Upper lobe of right lung (tissue), 1 donor: Measurements from ENCODE around the gene CACNA1A. TPM values are rescaled to one million over a fixed set of nuclear protein-coding genes. Genes with fewer than 3 reads are reported as not detected.

Source experiments
- ATAC-seq: fragments of 200-7000 bp; cut with Tn5 transposase; one replicate; pipeline ENCODE4 v1.9.1; 2020; ENCODE audit warnings: mild to moderate bottlenecking, moderate library complexity
- DNase-seq: peaks from one replicate; pipeline ENCODE4 v3.0.0-alpha.2; 2020
- H3K27ac ChIP-seq: fragments of 200-600 bp; one replicate; pipeline ENCODE4 v1.8.0; 2022
- H3K27me3 ChIP-seq: fragments of 200-600 bp; one replicate; pipeline ENCODE4 v1.8.0; 2022; ENCODE audit warnings: mild to moderate bottlenecking
- H3K36me3 ChIP-seq: fragments of 200-600 bp; one replicate; pipeline ENCODE4 v1.8.0; 2022
- H3K4me1 ChIP-seq: fragments of 200-600 bp; one replicate; pipeline ENCODE4 v1.8.0; 2022
- H3K4me3 ChIP-seq: fragments of 200-600 bp; one replicate; pipeline ENCODE4 v1.8.0; 2022; ENCODE audit warnings: mild to moderate bottlenecking
- H3K9me3 ChIP-seq: fragments of 200-600 bp; one replicate; pipeline ENCODE4 v1.8.0; 2022
- CTCF ChIP-seq: fragments of 200-600 bp; IDR thresholded peaks from one replicate; pipeline ENCODE4 v1.8.0; 2022; ENCODE audit warnings: antibody characterized with exemption
- intact Hi-C: fragments of 100-400 bp; cut with DNase I; formaldehyde crosslinking; loops from one replicate; pipeline ENCODE4 v1.11.0; 2022
- total RNA-seq: library from RNA; stranded (reverse); fragmentation: NEBNext Ultra II Directional; extraction: Animal tissue kit (Norgen Biotek cat#: 25700); gene quantifications from one replicate; pipeline ENCODE4 v1.2.1, GENCODE V29; 2021
- donor health status: DM: no; HTN: yes; CAD: no; lungs with severe emphysema.

The CACNA1A gene
- total RNA-seq, 1 donor from 2014 or later = 0.26 TPM

GRCh38 chr19:13212759-13213330 is 293.4 kb downstream of the CACNA1A start:
- H3K4me3 ChIP-seq = no peak overlapping the region
- H3K36me3 ChIP-seq = no peaks in the 10 kb centered on the region
- DNase-seq = peak; percentile 81
- H3K27ac ChIP-seq = no peak overlapping the region
- intact Hi-C loops = no loop called here
- H3K4me1 ChIP-seq = no peaks in the 10 kb centered on the region
- no peaks in the 10 kb centered on the region for H3K9me3 ChIP-seq
- peak; percentile 57 for TF ChIP-seq CTCF
- no peaks in the 10 kb centered on the region for H3K27me3 ChIP-seq
- peak; percentile 64 for ATAC-seq

DNA sequence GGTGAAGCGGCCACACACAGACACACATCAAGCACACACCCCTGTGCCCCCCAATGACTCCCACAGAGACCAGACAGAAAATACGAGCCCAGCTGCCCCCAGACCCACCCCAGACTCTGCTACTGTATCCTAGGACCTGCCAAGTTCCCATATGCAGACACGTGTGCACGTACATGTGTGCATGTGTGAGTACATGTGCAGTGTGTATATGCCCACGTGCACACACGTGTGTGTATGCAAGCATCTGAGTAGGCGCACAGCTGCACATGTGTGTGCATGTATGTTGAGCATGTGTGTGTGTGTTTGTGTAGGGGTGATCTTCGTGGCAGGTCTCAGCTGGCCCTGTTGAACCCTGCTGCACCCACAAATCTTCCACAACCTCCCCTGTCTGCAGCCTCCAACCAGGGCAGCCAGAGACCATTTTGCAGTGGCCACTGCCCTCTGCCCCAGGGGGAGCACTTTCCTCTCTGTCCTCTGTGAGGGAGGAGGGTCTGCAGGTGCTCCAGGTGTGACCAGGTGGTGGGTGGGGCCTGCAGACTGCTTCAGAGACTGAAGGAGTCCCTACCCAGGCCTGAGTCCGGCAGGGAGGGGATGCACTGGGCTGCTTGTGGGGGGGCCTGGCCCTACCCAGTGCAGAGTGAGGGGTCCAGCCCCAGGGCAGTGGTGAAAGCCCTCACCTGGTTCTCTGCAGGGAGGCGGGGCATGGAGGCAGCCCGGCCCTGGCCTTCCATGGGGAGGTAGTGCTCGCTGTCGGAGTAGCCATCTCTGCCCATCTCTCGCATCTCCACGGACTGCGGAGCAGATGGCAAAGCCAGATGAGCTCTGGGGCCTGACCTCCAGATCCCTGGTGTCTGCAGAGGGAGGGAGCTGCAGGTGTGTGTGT is 294.6 kb downstream of the CACNA1A start:
- intact Hi-C loops = no loop called here
- no peak for DNase-seq
- no peaks in the 10 kb centered on the region for H3K36me3 ChIP-seq
- H3K27ac ChIP-seq = no peak overlapping the region
- no peaks in the 10 kb centered on the region for H3K9me3 ChIP-seq
- H3K4me1 ChIP-seq = no peaks in the 10 kb centered on the region
- no peak overlapping the region for H3K4me3 ChIP-seq
- no peak for TF ChIP-seq CTCF
- H3K27me3 ChIP-seq = no peaks in the 10 kb centered on the region
- ATAC-seq = no peak

- Histone ChIP-seq H3K27ac (no peak overlapping the region), H3K27me3 (no peaks in the 10 kb centered on the region), H3K36me3 (no peaks in the 10 kb centered on the region), H3K4me1 (no peaks in the 10 kb centered on the region), H3K9me3 (no peaks in the 10 kb centered on the region), H3K4me3 (no peak overlapping the region)
- DNase-seq (no peak), ATAC-seq (no peak)
- TF ChIP-seq CTCF = no peak
- intact Hi-C loops = no loop called here
These were observed 295.3 kb downstream of the CACNA1A start for GRCh38 chr19:13210941-13211340.

GRCh38 chr19:13210339-13210775 is 295.9 kb downstream of the CACNA1A start:
- H3K27ac ChIP-seq = no peak overlapping the region
- DNase-seq (no peak), ATAC-seq (no peak)
- no peaks in the 10 kb centered on the region for H3K9me3 ChIP-seq
- H3K36me3 ChIP-seq = no peaks in the 10 kb centered on the region
- H3K4me1 ChIP-seq = no peaks in the 10 kb centered on the region
- intact Hi-C loops = no loop called here
- no peaks in the 10 kb centered on the region for H3K27me3 ChIP-seq
- no peak overlapping the region for H3K4me3 ChIP-seq
- TF ChIP-seq CTCF = no peak

GRCh38 chr19:13209484-13210338 is 296.6 kb downstream of the CACNA1A start:
- DNase-seq (no peak), ATAC-seq (no peak)
- Histone ChIP-seq H3K9me3 (no peaks in the 10 kb centered on the region), H3K4me3 (no peak overlapping the region), H3K36me3 (no peaks in the 10 kb centered on the region), H3K4me1 (no peaks in the 10 kb centered on the region), H3K27me3 (no peaks in the 10 kb centered on the region), H3K27ac (no peak overlapping the region)
- intact Hi-C loops = no loop called here
- no peak for TF ChIP-seq CTCF
